ENCODE data around the gene ADAM12. TPM values are rescaled to one million over a fixed set of nuclear protein-coding genes. Genes with fewer than 3 reads are reported as not detected.

The ADAM12 gene
- total and polyA plus RNA-seq, 12 donors: 0.08 to 3.9 (median 0.53) TPM

- H3K36me3 ChIP-seq (replicated peaks in 1 of 2): no peaks in the 10 kb centered on the region
These were observed 184.0 kb downstream of the ADAM12 start for GRCh38 chr10:126204320-126204719.

GRCh38 chr10:126203746-126204145 lies 184.5 kb downstream of the ADAM12 start:
- no peak for TF ChIP-seq CTCF (IDR thresholded peaks at IDR 0.05)
- TF ChIP-seq POLR2A (IDR thresholded peaks at IDR 0.05): no peak
- H3K36me3 ChIP-seq (replicated peaks in 1 of 2): no peaks in the 10 kb centered on the region
- H3K27me3 ChIP-seq: no peaks in the 10 kb centered on the region
- H3K27ac ChIP-seq: no peak overlapping the region
- no peaks in the 10 kb centered on the region for H3K9me3 ChIP-seq (replicated peaks in 1 of 3)
- intact Hi-C loops (cut with DNase I): no loop called here
- H3K4me1 ChIP-seq (replicated peaks in 1 of 2): peaks cover 0 to 4% of the 10 kb centered on the region in 2 donors
- DNase-seq: no peak
- 90 to 98% (median 93%) methylated on average over 7 of the region's 7 CpGs for WGBS, 4 donors
- no peak overlapping the region for H3K4me3 ChIP-seq

More at GRCh38 chr10:126204320-126204719, 184.0 kb downstream of the ADAM12 start:
- Histone ChIP-seq H3K4me3 (no peak overlapping the region), H3K27me3 (no peaks in the 10 kb centered on the region), H3K9me3 (replicated peaks in 1 of 3) (no peaks in the 10 kb centered on the region), H3K27ac (no peak overlapping the region), H3K4me1 (replicated peaks in 1 of 2) (no peaks in the 10 kb centered on the region)
- DNase-seq: no peak
- no peak for TF ChIP-seq POLR2A (IDR thresholded peaks at IDR 0.05)
- no peak for TF ChIP-seq CTCF (IDR thresholded peaks at IDR 0.05)
- intact Hi-C loops (cut with DNase I): no loop called here
- 86 to 91% (median 91%) methylated on average over 4 of the region's 4 CpGs for WGBS, 4 donors

- Histone ChIP-seq H3K27ac (no peak overlapping the region), H3K36me3 (replicated peaks in 1 of 2) (no peaks in the 10 kb centered on the region), H3K9me3 (replicated peaks in 1 of 3) (no peaks in the 10 kb centered on the region), H3K27me3 (no peaks in the 10 kb centered on the region), H3K4me3 (no peak overlapping the region), H3K4me1 (replicated peaks in 1 of 2) (peaks cover 0 to 4% of the 10 kb centered on the region in 2 donors)
- WGBS, 4 donors: 81 to 87% (median 82%) methylated on average over 8 of the region's 8 CpGs
- DNase-seq: no peak
- TF ChIP-seq CTCF (IDR thresholded peaks at IDR 0.05) (no peak), POLR2A (IDR thresholded peaks at IDR 0.05) (no peak)
- intact Hi-C loops (cut with DNase I): no loop called here
These were observed 186.7 kb downstream of the ADAM12 start for GRCh38 chr10:126201603-126202002.

GRCh38 chr10:126199221-126199998 lies 188.9 kb downstream of the ADAM12 start:
- TF ChIP-seq CTCF (IDR thresholded peaks at IDR 0.05) (no peak), POLR2A (IDR thresholded peaks at IDR 0.05) (no peak)
- DNase-seq: peak; percentile 67 to 92 (median 90)
- Histone ChIP-seq H3K36me3 (replicated peaks in 1 of 2) (no peaks in the 10 kb centered on the region), H3K9me3 (replicated peaks in 1 of 3) (no peaks in the 10 kb centered on the region), H3K27me3 (no peaks in the 10 kb centered on the region), H3K4me3 (no peak overlapping the region), H3K4me1 (replicated peaks in 1 of 2) (peaks cover 0 to 4% of the 10 kb centered on the region in 2 donors), H3K27ac (no peak overlapping the region)
- WGBS, 4 donors: 46 to 55% (median 52%) methylated on average over 9 to 13 of the region's 13 CpGs
- intact Hi-C loops (cut with DNase I): no loop called here

All from adrenal gland (tissue), 12 donors.